Liver (tissue), 3 donors: ENCODE results near the gene MAP4K2.

ENCODE experiments used
- GABPA ChIP-seq, 2 donors: IDR thresholded peaks in 1 of 2; conservative IDR thresholded peaks in 1 of 2; 2 replicates each; pipeline ENCODE4 v1.6.1; 2016; ENCODE audit warnings: antibody characterized with exemption in 2 of 2, mild to moderate bottlenecking in 1 of 2, moderate library complexity in 1 of 2
- YY1 ChIP-seq: IDR thresholded peaks from 2 replicates; pipeline ENCODE4 v1.6.1; 2016; ENCODE audit warnings: antibody characterized with exemption, mild to moderate bottlenecking
- TF ChIP-seq, protein P1 (sequence below): IDR thresholded peaks from 2 replicates; pipeline ENCODE4 v1.6.1; 2016; ENCODE audit warnings: antibody characterized with exemption
- TF ChIP-seq, protein P2 (sequence below): fragments of 150-350 bp; IDR thresholded peaks from 2 replicates; pipeline ENCODE4 v1.5.1; 2017; ENCODE audit warnings: improper control_type of control experiment, low read depth, low read length; ENCODE audit not compliant: missing input control
- TF ChIP-seq, protein P3 (sequence below): IDR thresholded peaks from 2 replicates; pipeline ENCODE4 v1.6.1; 2016; ENCODE audit warnings: antibody characterized with exemption, mild to moderate bottlenecking
- TF ChIP-seq, protein P4 (sequence below): IDR thresholded peaks from 2 replicates; pipeline ENCODE4 v1.6.1; 2016; ENCODE audit warnings: antibody characterized with exemption
- donor health status: healthy.
- donor health status: healthy.

DNA sequence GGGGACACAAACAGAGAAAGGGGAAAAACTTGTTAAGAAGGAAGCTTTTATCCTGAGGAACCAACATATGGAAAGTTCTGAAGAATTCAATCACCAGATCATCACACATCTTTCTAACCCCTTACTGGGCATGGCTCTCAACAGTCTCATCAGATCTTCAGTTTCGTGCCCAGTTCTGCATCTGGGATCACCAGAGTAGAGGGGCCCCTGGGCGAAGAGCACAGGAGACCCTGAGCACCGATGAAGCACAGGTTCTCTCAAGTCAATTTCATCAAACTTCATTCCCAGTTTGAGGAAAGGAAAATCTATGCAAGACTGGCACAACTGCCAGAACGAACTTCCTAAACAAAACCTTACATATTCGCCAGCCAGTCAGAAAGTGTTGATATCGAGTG, 34.7 kb downstream of the MAP4K2 start:
- TF ChIP-seq, protein P1, sequence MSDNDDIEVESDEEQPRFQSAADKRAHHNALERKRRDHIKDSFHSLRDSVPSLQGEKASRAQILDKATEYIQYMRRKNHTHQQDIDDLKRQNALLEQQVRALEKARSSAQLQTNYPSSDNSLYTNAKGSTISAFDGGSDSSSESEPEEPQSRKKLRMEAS, result no peak
- TF ChIP-seq, protein P2, sequence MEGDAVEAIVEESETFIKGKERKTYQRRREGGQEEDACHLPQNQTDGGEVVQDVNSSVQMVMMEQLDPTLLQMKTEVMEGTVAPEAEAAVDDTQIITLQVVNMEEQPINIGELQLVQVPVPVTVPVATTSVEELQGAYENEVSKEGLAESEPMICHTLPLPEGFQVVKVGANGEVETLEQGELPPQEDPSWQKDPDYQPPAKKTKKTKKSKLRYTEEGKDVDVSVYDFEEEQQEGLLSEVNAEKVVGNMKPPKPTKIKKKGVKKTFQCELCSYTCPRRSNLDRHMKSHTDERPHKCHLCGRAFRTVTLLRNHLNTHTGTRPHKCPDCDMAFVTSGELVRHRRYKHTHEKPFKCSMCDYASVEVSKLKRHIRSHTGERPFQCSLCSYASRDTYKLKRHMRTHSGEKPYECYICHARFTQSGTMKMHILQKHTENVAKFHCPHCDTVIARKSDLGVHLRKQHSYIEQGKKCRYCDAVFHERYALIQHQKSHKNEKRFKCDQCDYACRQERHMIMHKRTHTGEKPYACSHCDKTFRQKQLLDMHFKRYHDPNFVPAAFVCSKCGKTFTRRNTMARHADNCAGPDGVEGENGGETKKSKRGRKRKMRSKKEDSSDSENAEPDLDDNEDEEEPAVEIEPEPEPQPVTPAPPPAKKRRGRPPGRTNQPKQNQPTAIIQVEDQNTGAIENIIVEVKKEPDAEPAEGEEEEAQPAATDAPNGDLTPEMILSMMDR, result no peak
- no peak for TF ChIP-seq YY1
- TF ChIP-seq GABPA (IDR thresholded peaks at IDR 0.05 in 1 of 2, conservative IDR thresholded peaks at IDR 0.05 in 1 of 2), result no peak
- TF ChIP-seq, protein P3, sequence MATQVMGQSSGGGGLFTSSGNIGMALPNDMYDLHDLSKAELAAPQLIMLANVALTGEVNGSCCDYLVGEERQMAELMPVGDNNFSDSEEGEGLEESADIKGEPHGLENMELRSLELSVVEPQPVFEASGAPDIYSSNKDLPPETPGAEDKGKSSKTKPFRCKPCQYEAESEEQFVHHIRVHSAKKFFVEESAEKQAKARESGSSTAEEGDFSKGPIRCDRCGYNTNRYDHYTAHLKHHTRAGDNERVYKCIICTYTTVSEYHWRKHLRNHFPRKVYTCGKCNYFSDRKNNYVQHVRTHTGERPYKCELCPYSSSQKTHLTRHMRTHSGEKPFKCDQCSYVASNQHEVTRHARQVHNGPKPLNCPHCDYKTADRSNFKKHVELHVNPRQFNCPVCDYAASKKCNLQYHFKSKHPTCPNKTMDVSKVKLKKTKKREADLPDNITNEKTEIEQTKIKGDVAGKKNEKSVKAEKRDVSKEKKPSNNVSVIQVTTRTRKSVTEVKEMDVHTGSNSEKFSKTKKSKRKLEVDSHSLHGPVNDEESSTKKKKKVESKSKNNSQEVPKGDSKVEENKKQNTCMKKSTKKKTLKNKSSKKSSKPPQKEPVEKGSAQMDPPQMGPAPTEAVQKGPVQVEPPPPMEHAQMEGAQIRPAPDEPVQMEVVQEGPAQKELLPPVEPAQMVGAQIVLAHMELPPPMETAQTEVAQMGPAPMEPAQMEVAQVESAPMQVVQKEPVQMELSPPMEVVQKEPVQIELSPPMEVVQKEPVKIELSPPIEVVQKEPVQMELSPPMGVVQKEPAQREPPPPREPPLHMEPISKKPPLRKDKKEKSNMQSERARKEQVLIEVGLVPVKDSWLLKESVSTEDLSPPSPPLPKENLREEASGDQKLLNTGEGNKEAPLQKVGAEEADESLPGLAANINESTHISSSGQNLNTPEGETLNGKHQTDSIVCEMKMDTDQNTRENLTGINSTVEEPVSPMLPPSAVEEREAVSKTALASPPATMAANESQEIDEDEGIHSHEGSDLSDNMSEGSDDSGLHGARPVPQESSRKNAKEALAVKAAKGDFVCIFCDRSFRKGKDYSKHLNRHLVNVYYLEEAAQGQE, result no peak
- TF ChIP-seq, protein P4, sequence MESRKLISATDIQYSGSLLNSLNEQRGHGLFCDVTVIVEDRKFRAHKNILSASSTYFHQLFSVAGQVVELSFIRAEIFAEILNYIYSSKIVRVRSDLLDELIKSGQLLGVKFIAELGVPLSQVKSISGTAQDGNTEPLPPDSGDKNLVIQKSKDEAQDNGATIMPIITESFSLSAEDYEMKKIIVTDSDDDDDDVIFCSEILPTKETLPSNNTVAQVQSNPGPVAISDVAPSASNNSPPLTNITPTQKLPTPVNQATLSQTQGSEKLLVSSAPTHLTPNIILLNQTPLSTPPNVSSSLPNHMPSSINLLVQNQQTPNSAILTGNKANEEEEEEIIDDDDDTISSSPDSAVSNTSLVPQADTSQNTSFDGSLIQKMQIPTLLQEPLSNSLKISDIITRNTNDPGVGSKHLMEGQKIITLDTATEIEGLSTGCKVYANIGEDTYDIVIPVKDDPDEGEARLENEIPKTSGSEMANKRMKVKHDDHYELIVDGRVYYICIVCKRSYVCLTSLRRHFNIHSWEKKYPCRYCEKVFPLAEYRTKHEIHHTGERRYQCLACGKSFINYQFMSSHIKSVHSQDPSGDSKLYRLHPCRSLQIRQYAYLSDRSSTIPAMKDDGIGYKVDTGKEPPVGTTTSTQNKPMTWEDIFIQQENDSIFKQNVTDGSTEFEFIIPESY, result no peak
